ENCODE results near the gene COL6A2. TPM values are rescaled to one million over a fixed set of nuclear protein-coding genes. Genes with fewer than 3 reads are reported as not detected.

COL6A2 gene
- polyA plus RNA-seq, 1 of the 3 experiments (the other 2 are of a cell fraction) = 108 TPM

GRCh38 chr21:46149205-46149901 lies 51.4 kb downstream of the COL6A2 start:
- Histone ChIP-seq H3K4me1 (ENCODE audit: control insufficient read depth in 1 of 2, insufficient read depth in 2 of 2, low read depth in 1 of 2, low read length in 1 of 2) (peaks cover 0 to 8% of the 10 kb centered on the region in 2 experiments; a peak in 2 of 4 replicates), H3K4me3 (ENCODE audit: low read depth in 2 of 2, low read length in 1 of 2) (no peak overlapping the region), H3K9ac (no peak overlapping the region), H3K9me2 (no peaks in the 10 kb centered on the region), H2AFZ (ENCODE audit: low read depth) (no peak overlapping the region), H3K36me3 (replicated peaks in 1 of 2; ENCODE audit: control insufficient read depth in 1 of 2, insufficient read depth in 2 of 2, low read length in 1 of 2) (no peaks in the 10 kb centered on the region), H3K79me2 (ENCODE audit: insufficient read depth) (no peaks in the 10 kb centered on the region), H3K4me2 (no peak overlapping the region), H3K27me3 (ENCODE audit: insufficient read depth) (no peaks in the 10 kb centered on the region), H4K20me1 (ENCODE audit: insufficient read depth) (no peaks in the 10 kb centered on the region), H3K27ac (ENCODE audit: low read depth in 2 of 2, low read length in 1 of 2) (no peak overlapping the region), H3F3A (replicated peaks; ENCODE audit: insufficient read depth) (no peaks in the 10 kb centered on the region), H3K9me3 (no peaks in the 10 kb centered on the region)
- ChIA-PET CTCF (interaction anchor here (1.2 to 1.6 kb wide), 4 partner anchors 11 to 176 kb away, joined by 3 to 5 read pairs (median 3); no protein-coding TSS in a partner anchor), POLR2A (no interaction called here)
- DNase-seq = no peak
- WGBS (ENCODE audit: low lambda C conversion rate) = 86% methylated on average over 22 of the region's 22 CpGs
- no peak for TF ChIP-seq GABPA (IDR thresholded peaks at IDR 0.05; ENCODE audit: low read depth)

- H3F3A ChIP-seq (replicated peaks; ENCODE audit: insufficient read depth) = no peaks in the 10 kb centered on the region
- CTCF ChIA-PET = interaction anchor here (1.1 to 1.6 kb wide), 4 partner anchors 9 to 177 kb away, joined by 3 read pairs; no protein-coding TSS in a partner anchor
- no peaks in the 10 kb centered on the region for H3K36me3 ChIP-seq (replicated peaks in 1 of 2; ENCODE audit: control insufficient read depth in 1 of 2, insufficient read depth in 2 of 2, low read length in 1 of 2)
- H3K4me2 ChIP-seq = no peak overlapping the region
- no peak for DNase-seq
- no peaks in the 10 kb centered on the region for H3K79me2 ChIP-seq (ENCODE audit: insufficient read depth)
- POLR2A ChIA-PET = no interaction called here
- TF ChIP-seq SIN3A (IDR thresholded peaks at IDR 0.05; ENCODE audit: borderline replicate concordance, low read depth, low read length) = no peak
- no peak for TF ChIP-seq TCF12 (IDR thresholded peaks at IDR 0.05)
- TF ChIP-seq, protein P1, sequence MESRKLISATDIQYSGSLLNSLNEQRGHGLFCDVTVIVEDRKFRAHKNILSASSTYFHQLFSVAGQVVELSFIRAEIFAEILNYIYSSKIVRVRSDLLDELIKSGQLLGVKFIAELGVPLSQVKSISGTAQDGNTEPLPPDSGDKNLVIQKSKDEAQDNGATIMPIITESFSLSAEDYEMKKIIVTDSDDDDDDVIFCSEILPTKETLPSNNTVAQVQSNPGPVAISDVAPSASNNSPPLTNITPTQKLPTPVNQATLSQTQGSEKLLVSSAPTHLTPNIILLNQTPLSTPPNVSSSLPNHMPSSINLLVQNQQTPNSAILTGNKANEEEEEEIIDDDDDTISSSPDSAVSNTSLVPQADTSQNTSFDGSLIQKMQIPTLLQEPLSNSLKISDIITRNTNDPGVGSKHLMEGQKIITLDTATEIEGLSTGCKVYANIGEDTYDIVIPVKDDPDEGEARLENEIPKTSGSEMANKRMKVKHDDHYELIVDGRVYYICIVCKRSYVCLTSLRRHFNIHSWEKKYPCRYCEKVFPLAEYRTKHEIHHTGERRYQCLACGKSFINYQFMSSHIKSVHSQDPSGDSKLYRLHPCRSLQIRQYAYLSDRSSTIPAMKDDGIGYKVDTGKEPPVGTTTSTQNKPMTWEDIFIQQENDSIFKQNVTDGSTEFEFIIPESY (IDR thresholded peaks at IDR 0.05; ENCODE audit: borderline replicate concordance, low read depth) = no peak
- TF ChIP-seq FOSL2 (IDR thresholded peaks at IDR 0.05; ENCODE audit: borderline replicate concordance, low read depth) = no peak
- TF ChIP-seq, protein P2, sequence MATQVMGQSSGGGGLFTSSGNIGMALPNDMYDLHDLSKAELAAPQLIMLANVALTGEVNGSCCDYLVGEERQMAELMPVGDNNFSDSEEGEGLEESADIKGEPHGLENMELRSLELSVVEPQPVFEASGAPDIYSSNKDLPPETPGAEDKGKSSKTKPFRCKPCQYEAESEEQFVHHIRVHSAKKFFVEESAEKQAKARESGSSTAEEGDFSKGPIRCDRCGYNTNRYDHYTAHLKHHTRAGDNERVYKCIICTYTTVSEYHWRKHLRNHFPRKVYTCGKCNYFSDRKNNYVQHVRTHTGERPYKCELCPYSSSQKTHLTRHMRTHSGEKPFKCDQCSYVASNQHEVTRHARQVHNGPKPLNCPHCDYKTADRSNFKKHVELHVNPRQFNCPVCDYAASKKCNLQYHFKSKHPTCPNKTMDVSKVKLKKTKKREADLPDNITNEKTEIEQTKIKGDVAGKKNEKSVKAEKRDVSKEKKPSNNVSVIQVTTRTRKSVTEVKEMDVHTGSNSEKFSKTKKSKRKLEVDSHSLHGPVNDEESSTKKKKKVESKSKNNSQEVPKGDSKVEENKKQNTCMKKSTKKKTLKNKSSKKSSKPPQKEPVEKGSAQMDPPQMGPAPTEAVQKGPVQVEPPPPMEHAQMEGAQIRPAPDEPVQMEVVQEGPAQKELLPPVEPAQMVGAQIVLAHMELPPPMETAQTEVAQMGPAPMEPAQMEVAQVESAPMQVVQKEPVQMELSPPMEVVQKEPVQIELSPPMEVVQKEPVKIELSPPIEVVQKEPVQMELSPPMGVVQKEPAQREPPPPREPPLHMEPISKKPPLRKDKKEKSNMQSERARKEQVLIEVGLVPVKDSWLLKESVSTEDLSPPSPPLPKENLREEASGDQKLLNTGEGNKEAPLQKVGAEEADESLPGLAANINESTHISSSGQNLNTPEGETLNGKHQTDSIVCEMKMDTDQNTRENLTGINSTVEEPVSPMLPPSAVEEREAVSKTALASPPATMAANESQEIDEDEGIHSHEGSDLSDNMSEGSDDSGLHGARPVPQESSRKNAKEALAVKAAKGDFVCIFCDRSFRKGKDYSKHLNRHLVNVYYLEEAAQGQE (IDR thresholded peaks at IDR 0.05; ENCODE audit: low read depth, low read length) = no peak
- no peak for TF ChIP-seq IRF3 (IDR thresholded peaks at IDR 0.05; ENCODE audit: low read depth, low read length)
- TF ChIP-seq, protein P3, sequence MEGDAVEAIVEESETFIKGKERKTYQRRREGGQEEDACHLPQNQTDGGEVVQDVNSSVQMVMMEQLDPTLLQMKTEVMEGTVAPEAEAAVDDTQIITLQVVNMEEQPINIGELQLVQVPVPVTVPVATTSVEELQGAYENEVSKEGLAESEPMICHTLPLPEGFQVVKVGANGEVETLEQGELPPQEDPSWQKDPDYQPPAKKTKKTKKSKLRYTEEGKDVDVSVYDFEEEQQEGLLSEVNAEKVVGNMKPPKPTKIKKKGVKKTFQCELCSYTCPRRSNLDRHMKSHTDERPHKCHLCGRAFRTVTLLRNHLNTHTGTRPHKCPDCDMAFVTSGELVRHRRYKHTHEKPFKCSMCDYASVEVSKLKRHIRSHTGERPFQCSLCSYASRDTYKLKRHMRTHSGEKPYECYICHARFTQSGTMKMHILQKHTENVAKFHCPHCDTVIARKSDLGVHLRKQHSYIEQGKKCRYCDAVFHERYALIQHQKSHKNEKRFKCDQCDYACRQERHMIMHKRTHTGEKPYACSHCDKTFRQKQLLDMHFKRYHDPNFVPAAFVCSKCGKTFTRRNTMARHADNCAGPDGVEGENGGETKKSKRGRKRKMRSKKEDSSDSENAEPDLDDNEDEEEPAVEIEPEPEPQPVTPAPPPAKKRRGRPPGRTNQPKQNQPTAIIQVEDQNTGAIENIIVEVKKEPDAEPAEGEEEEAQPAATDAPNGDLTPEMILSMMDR (IDR thresholded peaks at IDR 0.05) = no peak
- no peak for TF ChIP-seq NRF1 (IDR thresholded peaks at IDR 0.05; ENCODE audit: low read depth, low read length)
- no peak for TF ChIP-seq RCOR1 (IDR thresholded peaks at IDR 0.05; ENCODE audit: low read length)
- no peak for TF ChIP-seq GATA2 (CRISPR knock-in tag; IDR thresholded peaks at IDR 0.05)
- TF ChIP-seq RAD21 (IDR thresholded peaks at IDR 0.05; ENCODE audit: low read length) = no peak
- no peak for TF ChIP-seq MEF2A (IDR thresholded peaks at IDR 0.05; ENCODE audit: borderline replicate concordance, low read depth)
- TF ChIP-seq CHD2 (IDR thresholded peaks at IDR 0.05; ENCODE audit: low read length, partially characterized antibody) = no peak
- no peak overlapping the region for H3K4me3 ChIP-seq (ENCODE audit: low read depth in 2 of 2, low read length in 1 of 2)
- 95% methylated on average over 11 of the region's 19 CpGs for WGBS (ENCODE audit: low lambda C conversion rate)
- H3K9ac ChIP-seq = no peak overlapping the region
- H3K27me3 ChIP-seq (ENCODE audit: insufficient read depth) = no peaks in the 10 kb centered on the region
- no peak overlapping the region for H3K27ac ChIP-seq (ENCODE audit: low read depth in 2 of 2, low read length in 1 of 2)
- no peaks in the 10 kb centered on the region for H3K9me3 ChIP-seq
- no peaks in the 10 kb centered on the region for H4K20me1 ChIP-seq (ENCODE audit: insufficient read depth)
- no peaks in the 10 kb centered on the region for H3K9me2 ChIP-seq
- no peak overlapping the region for H2AFZ ChIP-seq (ENCODE audit: low read depth)
- peaks cover 0 to 4% of the 10 kb centered on the region in 2 experiments; a peak in 2 of 4 replicates for H3K4me1 ChIP-seq (ENCODE audit: control insufficient read depth in 1 of 2, insufficient read depth in 2 of 2, low read depth in 1 of 2, low read length in 1 of 2)
These were observed 52.2 kb downstream of the COL6A2 start for GRCh38 chr21:46150073-46150472.

All from SK-N-SH (cell line).